GM12892 (cell line): Measurements from ENCODE around the gene B3GALT5.

Experiments used
- DNase-seq: peaks from one replicate; pipeline ENCODE4 v3.0.0; 2011; ENCODE audit not compliant: insufficient read length
- FAIRE-seq: peaks from 2 replicates; lab custom pipeline; 2011; peaks lifted over from hg19 to GRCh38; lab: Jason Lieb, UNC
- POLR2A ChIP-seq: IDR thresholded peaks from 2 replicates; pipeline ENCODE4 v1.6.1; 2011; ENCODE audit warnings: low read depth, low read length, control low read depth
- POLR2AphosphoS5 ChIP-seq: IDR thresholded peaks from 2 replicates; pipeline ENCODE4 v1.6.1; 2011; ENCODE audit warnings: low read depth, low read length, control low read depth
- TAF1 ChIP-seq: IDR thresholded peaks from 2 replicates; pipeline ENCODE4 v1.6.1; 2011; ENCODE audit warnings: low read depth, mild to moderate bottlenecking, control low read depth, low read length, borderline replicate concordance

B3GALT5 gene

DNA sequence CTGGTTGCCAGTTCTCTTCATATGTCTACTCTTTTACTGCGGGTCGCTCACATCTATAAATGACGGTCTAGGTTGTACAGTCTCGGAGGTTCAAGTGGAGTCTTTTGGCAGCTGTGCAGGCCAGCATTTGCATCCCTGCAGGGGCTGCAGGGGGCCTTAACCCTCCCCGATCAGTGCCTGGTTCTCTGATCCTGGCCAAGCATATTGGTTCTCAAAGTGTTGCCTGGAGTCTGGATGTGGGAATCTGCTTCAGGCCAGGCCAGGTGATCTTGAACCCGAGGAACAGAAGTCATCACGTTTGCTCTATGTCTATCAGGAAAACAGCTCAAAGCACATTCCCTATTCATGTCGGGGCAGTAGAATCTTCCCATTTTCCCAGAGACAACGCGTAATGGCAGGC is 21.8 kb downstream of the B3GALT5 start:
- DNase-seq: no peak
- no peak for FAIRE-seq
- no peak for TF ChIP-seq POLR2A
- no peak for TF ChIP-seq TAF1
- no peak for TF ChIP-seq POLR2AphosphoS5

DNA sequence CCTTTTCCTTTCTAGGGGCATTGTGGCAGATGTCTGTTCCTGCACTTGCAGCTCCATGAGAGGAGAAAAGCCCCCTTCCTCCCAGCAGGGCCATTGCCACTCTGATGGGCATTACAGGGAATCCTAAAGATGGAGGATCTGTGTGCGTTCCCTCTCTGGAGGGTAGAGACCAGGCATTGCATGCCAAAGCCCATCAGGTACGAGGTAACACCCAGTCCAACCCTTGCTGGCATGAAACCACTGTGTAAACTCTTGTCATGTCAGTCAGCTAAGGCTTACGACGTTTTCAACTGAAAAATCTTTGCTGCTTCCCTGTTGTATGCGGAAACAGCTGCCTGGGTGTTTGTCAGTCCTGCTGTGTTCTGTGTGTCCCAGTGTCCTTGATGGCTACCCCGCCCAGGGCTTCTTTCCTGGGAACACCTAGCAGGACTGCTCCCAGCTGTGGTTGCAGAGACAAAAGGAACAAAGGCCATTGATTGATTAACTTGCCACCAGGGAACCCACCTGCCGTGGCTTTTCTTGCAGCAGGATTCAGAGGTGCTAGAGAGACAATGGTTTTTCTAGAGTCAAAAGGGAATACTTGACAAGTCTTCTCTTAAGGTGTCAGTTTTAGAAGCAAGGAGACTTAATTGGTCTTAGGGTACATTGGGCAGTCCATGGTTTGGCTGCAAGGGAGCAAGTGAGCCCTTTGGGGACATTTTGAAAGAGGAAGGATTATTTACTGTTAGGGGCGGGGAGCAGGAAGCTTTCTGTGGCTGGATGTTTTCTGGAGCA is 24.6 kb downstream of the B3GALT5 start:
- no peak for FAIRE-seq
- TF ChIP-seq TAF1: no peak
- TF ChIP-seq POLR2AphosphoS5: no peak
- no peak for TF ChIP-seq POLR2A
- DNase-seq: no peak

DNA sequence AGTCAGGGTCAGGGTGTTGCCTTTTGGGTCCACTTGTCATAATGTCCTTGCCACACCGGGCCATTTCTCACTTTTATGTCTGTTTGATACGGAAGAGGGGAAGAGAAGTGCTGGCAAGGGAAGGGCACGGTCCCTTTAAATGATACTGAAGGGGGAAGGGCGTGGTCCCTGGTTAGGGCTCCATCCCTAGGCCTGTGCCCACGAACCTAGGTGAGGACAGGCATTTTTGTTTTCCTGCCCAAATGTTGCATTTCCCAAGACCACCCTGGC is 25.2 kb downstream of the B3GALT5 start:
- FAIRE-seq: no peak
- TF ChIP-seq POLR2A: no peak
- TF ChIP-seq POLR2AphosphoS5: no peak
- no peak for TF ChIP-seq TAF1
- no peak for DNase-seq

DNA sequence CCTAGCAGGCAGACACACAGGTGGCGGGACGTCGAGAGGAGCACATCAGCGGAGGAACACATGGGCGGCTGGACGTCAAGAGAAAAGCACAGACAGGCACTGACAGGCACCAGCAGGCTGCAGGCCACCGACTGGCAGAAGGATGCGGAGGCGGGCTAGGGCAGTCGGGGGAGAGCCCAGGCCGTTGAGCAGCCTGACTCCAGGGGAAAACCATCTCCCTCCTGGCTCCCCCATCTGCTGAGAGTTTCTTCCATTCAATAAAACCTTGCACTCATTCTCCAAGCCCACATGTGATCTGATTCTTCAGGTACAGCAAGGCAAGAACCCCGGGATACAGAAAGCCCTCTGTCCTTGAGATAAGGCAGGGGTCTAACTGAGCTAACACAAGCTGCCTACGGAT is 25.5 kb downstream of the B3GALT5 start:
- no peak for DNase-seq
- no peak for TF ChIP-seq POLR2A
- TF ChIP-seq TAF1: no peak
- no peak for TF ChIP-seq POLR2AphosphoS5
- no peak for FAIRE-seq

DNA sequence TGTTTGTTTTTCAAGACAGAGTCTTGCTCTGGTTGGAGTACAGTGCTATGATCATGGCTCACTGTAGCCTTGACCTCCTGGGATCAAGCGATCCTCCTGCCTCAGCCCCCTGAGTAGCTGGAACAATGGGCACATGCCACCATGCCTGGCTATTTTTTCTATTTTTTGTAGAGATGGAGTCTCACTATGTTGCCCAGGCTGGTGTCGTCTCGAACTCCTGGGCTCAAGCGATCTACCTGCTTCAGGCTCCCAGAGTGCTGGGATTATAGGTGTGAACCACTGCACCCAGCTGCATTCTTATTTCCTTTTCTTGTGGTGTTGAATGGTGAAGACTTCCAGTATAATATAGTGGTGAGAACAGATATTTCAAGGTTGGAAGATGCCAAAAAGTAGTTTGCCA is 28.0 kb downstream of the B3GALT5 start:
- DNase-seq (no peak), FAIRE-seq (no peak)
- no peak for TF ChIP-seq TAF1
- TF ChIP-seq POLR2AphosphoS5: no peak
- no peak for TF ChIP-seq POLR2A

DNA sequence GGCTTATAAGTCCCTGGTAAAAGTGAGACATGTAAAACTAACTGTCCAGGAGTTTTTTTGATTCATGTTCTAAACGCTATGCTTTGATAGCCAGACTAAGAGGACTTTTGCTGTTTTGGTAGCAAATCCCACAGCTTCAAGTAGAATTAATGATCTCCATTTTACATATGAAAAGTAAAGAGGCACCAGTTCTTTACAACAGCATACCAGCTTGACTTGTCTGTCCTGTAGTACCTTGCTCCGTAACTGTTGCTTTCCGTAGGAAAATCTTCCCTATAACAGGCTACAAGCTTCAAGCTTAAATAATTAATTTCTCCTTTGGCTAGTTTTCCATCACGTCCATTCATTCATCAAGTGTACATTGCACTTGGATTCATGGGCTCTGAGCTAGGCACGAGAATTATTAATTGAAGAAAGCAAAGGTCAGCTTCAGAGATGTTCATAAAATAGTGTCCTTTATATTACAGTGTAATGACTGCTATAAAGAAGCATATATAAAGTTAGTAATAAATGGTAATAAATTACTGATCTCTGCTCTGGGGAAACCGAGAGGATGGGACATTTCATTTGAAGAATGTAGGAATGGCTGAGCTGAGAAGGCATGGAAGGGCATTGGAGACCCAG is 29.2 kb downstream of the B3GALT5 start:
- no peak for FAIRE-seq
- TF ChIP-seq POLR2AphosphoS5 (no peak), POLR2A (no peak), TAF1 (no peak)
- DNase-seq: no peak

DNA sequence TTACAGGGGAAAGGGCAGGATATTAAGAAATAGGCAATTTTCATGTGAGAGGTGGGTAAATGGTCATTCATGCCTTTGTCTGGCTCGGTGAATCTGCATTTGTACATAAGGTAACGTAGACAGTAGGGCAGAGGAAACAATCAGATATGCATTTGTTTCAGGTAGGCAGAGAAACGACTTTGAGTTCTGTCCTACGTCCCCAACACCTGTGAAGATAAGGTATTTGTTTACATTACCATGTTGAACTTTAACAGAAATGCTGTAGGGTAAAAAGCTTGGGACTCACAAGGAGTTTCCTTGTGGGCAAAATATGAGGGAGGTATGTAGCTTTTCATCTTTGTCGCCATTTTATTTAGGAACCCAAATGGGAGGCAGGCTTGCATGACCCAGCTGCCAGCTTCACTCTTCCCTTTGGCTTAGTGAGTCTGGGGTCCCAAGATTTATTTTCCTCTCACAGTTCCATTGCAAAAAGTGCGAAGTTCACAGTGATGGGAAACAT is 31.4 kb downstream of the B3GALT5 start:
- no peak for DNase-seq
- TF ChIP-seq POLR2A (no peak), POLR2AphosphoS5 (no peak), TAF1 (no peak)
- no peak for FAIRE-seq

DNA sequence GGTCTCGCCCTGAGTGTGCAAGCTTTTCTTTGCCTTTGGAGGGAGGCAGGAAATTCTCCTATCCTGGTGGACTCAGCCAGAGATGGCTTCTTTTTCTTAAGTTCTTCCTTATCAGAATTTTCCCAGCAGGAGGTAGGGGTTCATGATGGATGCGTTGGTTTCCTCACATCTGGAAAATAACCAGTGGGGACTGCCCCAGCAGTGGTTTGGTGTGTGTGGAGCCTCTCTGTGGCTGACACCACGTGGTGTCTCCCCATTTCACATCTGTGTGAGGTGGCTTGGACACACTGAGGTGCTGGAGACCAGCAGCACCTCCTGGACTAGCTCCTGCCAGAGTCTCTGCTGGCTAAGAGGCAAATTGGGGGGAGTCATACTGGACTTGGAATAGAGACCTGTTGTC is 32.6 kb downstream of the B3GALT5 start:
- no peak for FAIRE-seq
- TF ChIP-seq TAF1: no peak
- no peak for TF ChIP-seq POLR2A
- TF ChIP-seq POLR2AphosphoS5: no peak

DNA sequence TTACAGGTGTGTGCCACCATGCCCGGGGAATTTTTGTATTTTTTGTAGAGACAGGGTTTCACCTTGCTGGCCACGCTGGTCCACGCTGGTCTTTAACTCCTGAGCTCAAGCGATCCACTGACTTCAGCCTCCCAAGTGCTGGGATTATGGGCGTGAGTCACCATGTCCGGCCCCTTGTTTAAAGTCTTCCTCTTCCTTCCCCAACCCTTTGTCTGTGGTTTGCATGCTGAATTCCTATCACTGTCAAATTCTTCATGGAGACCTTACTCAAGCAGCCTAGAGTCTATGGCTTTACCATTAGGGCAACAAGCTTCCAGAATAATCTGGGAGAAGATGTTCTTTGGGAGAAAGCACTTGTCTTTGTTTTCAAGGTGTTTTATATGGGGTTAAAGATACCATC is 34.7 kb downstream of the B3GALT5 start:
- FAIRE-seq: no peak
- TF ChIP-seq TAF1 (no peak), POLR2AphosphoS5 (no peak), POLR2A (no peak)
- no peak for DNase-seq

More for the DNA sequence above, 32.6 kb downstream of the B3GALT5 start:
- DNase-seq: no peak

DNA sequence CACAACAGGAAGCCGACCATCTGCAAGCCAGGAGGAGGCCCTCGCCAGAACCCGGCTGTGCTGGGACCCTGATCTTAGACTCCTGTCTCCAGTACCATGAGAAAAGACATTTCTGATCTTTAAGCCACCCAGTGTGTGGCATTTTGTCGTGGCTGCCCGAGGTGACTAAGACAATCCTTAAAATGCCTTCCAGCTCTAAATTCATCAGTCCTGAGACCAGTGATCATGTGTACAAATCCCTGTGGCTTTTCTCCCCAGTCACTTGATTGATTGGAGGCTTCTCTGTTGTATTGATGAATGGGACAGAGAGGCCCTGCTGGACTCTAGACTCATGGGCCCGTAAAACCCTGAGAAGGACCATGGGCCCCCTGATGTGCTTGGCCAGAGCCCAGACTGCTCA is 36.1 kb downstream of the B3GALT5 start:
- FAIRE-seq (no peak), DNase-seq (no peak)
- TF ChIP-seq POLR2A (no peak), POLR2AphosphoS5 (no peak), TAF1 (no peak)

DNA sequence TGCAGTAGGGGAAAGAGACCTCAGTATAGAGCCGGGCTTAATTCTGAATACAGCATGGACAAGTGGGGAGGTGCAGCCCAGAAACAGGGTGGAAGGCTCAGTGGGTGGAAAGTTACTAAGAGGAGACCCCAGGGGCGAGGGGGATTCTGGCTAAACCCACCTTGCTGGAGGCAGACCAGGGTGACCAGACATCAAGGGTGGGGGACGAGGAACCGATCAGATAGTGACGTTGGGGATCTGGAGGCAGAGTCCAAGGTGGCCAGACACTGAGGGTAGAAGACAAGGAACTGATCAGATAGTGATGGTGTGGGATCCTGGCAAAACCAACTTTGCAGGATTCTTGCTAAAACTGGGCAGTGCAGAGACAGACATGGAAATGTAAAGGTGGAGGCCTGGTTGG is 36.8 kb downstream of the B3GALT5 start:
- TF ChIP-seq POLR2AphosphoS5 (no peak), POLR2A (no peak), TAF1 (no peak)
- FAIRE-seq: no peak
- DNase-seq: no peak

DNA sequence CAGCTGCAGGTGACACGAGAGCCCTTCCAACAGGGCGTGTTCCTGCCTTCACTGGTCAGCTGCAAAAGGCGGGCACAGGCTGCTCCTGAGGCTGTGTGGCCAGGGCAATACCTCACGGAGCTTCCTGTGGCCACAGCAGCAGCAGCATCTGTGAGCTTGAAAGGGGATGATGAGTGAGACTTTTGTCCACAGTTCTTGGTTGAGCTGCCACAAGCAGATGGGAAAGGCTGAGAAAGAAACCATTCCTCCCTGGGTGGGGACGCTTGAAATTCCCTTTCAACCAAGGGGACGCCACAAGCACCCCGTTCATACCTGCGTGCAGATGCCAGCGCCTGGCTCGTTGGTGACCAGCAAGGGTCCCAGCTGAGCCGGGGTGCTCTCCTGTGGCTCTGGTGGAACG is 37.6 kb downstream of the B3GALT5 start:
- DNase-seq (no peak), FAIRE-seq (no peak)
- TF ChIP-seq POLR2AphosphoS5 (no peak), TAF1 (no peak), POLR2A (no peak)

DNA sequence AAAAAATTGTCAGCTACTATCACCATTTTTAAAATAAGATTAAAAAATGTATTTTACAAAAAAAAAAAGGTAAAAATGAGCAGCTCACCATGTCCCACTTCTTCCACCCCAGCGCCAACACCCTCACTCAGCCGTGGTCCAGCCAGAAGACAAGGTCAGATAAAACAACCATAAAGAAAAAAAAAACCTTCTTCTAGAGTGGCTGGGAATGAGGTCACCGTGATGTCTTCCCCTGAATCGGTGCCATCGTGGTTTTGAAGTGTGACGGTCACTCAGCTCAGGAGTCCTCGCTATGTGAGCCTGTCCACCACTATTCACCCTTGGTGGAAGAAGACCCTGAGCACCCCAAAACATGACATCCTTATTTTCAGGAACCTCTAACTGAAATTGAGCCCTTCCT is 38.1 kb downstream of the B3GALT5 start:
- no peak for FAIRE-seq
- TF ChIP-seq TAF1: no peak
- no peak for TF ChIP-seq POLR2A
- TF ChIP-seq POLR2AphosphoS5: no peak
- DNase-seq: no peak
